GM21367 (cell line): Measurements from ENCODE around the gene CHST8.
"Not testable (repeated sequence)": the region's sequence is repeated elsewhere in the genome, so short reads cannot be mapped to it uniquely, and the experiment has no call there.

Source experiments
- ATAC-seq: cut with Tn5 transposase; IDR thresholded peaks from one replicate; pipeline ENCODE4 v1.9.1; 2021; ENCODE audit not compliant: unreplicated experiment

CHST8 gene

GRCh38 chr19:33641956-33642498 lies 20.3 kb downstream of the CHST8 start:
- ATAC-seq = no peak

- no peak for ATAC-seq
These were observed 22.6 kb downstream of the CHST8 start for GRCh38 chr19:33644284-33644836.

- ATAC-seq = no peak
These were observed 24.6 kb downstream of the CHST8 start for GRCh38 chr19:33646306-33646705.

GRCh38 chr19:33647146-33647545 lies 25.4 kb downstream of the CHST8 start:
- ATAC-seq = no peak

- ATAC-seq = no peak
These were observed 28.0 kb downstream of the CHST8 start for GRCh38 chr19:33649627-33650305.

- ATAC-seq = no peak
These were observed 31.9 kb downstream of the CHST8 start for GRCh38 chr19:33653684-33654083.

GRCh38 chr19:33654840-33655508 lies 33.2 kb downstream of the CHST8 start:
- no peak for ATAC-seq

- ATAC-seq = no peak
These were observed 38.1 kb downstream of the CHST8 start for GRCh38 chr19:33659835-33660234.

GRCh38 chr19:33660410-33661124 lies 38.8 kb downstream of the CHST8 start:
- ATAC-seq = no peak

- no peak for ATAC-seq
These were observed 39.6 kb downstream of the CHST8 start for GRCh38 chr19:33661336-33661735.

- ATAC-seq = no peak
These were observed 40.8 kb downstream of the CHST8 start for GRCh38 chr19:33662391-33663092.

- ATAC-seq = not testable (repeated sequence)
These were observed 41.6 kb downstream of the CHST8 start for GRCh38 chr19:33663316-33663715.

GRCh38 chr19:33664744-33665143 lies 43.0 kb downstream of the CHST8 start:
- ATAC-seq = no peak

GRCh38 chr19:33665776-33666595 lies 44.2 kb downstream of the CHST8 start:
- ATAC-seq = no peak

- ATAC-seq = no peak
These were observed 45.4 kb downstream of the CHST8 start for GRCh38 chr19:33667141-33667650.

- ATAC-seq = no peak
These were observed 46.1 kb downstream of the CHST8 start for GRCh38 chr19:33667881-33668280.

- no peak for ATAC-seq
These were observed 47.2 kb downstream of the CHST8 start for GRCh38 chr19:33668968-33669367.

GRCh38 chr19:33669376-33669775 lies 47.6 kb downstream of the CHST8 start:
- ATAC-seq = no peak

GRCh38 chr19:33670398-33670797 lies 48.6 kb downstream of the CHST8 start:
- ATAC-seq = no peak

GRCh38 chr19:33671211-33671610 lies 49.5 kb downstream of the CHST8 start:
- ATAC-seq = no peak
